Skin of body (tissue), 2 donors: ENCODE data around the gene DAZAP1. TPM values are rescaled to one million over a fixed set of nuclear protein-coding genes. Genes with fewer than 3 reads are reported as not detected.
"Not testable (repeated sequence)": the region's sequence is repeated elsewhere in the genome, so short reads cannot be mapped to it uniquely, and the experiment has no call there.

ENCODE experiments used
- DNase-seq: peaks from one replicate; lab custom pipeline; 2025; lab: John Stamatoyannopoulos, UW
- total RNA-seq: library from RNA; depleted of rRNA; stranded (reverse); fragments of >200 nt; gene quantifications from one replicate; pipeline ENCODE4 v1.2.3, GENCODE V29; 2014

DAZAP1 gene
- total RNA-seq, 1 donor from 2014 or later: 37.9 TPM

- not testable (repeated sequence) for DNase-seq
These were observed 32.4 kb downstream of the DAZAP1 start for GRCh38 chr19:1439525-1440417.

- no peak for DNase-seq
These were observed 33.0 kb downstream of the DAZAP1 start for GRCh38 chr19:1440418-1440801.

GRCh38 chr19:1441022-1441426, 33.6 kb downstream of the DAZAP1 start:
- DNase-seq: no peak

- DNase-seq: no peak
These were observed 34.5 kb downstream of the DAZAP1 start for GRCh38 chr19:1441677-1442438.

- peak; percentile 23 for DNase-seq
These were observed 38.0 kb downstream of the DAZAP1 start for GRCh38 chr19:1445185-1445931.

- DNase-seq: no peak
These were observed 38.7 kb downstream of the DAZAP1 start for GRCh38 chr19:1445932-1446712.

- no peak for DNase-seq
These were observed 39.5 kb downstream of the DAZAP1 start for GRCh38 chr19:1446713-1447481.

- no peak for DNase-seq
These were observed 40.1 kb downstream of the DAZAP1 start for GRCh38 chr19:1447504-1447903.

GRCh38 chr19:1447944-1448343, 40.6 kb downstream of the DAZAP1 start:
- no peak for DNase-seq

- no peak for DNase-seq
These were observed 42.4 kb downstream of the DAZAP1 start, which contains the start of gene APC2 for GRCh38 chr19:1449467-1450442. Gene APC2 (plus strand): TSS chr19:1450121. CDS start chr19:1453002, 2,881 bp downstream.

GRCh38 chr19:1450735-1451731, 43.6 kb downstream of the DAZAP1 start:
- no peak for DNase-seq

GRCh38 chr19:1451916-1452801, 44.8 kb downstream of the DAZAP1 start:
- DNase-seq: no peak

GRCh38 chr19:1452802-1453524, 45.6 kb downstream of the DAZAP1 start:
- DNase-seq: no peak

- no peak for DNase-seq
These were observed 46.4 kb downstream of the DAZAP1 start for GRCh38 chr19:1453525-1454364.

- no peak for DNase-seq
These were observed 47.6 kb downstream of the DAZAP1 start for GRCh38 chr19:1455002-1455335.
